Loucy (cell line): ENCODE measurements around the gene FAM13A.

Source experiments
- H2AFZ ChIP-seq: fragments of 200-600 bp; sonication (generic); 2 replicates; pipeline ENCODE4 v1.6.0; 2016; ENCODE audit warnings: antibody characterized with exemption, mild to moderate bottlenecking, low read length, moderate library complexity
- H3F3A ChIP-seq: fragments of 200-600 bp; 2 replicates; pipeline ENCODE4 v1.6.0; 2016; ENCODE audit warnings: antibody characterized with exemption, low read depth, mild to moderate bottlenecking
- H3K27me3 ChIP-seq: fragments of 200-600 bp; sonication (generic); 2 replicates; pipeline ENCODE4 v1.6.1; 2014; ENCODE audit warnings: low read length, mild to moderate bottlenecking; ENCODE audit not compliant: insufficient read depth, poor library complexity, severe bottlenecking
- H3K36me3 ChIP-seq: fragments of 200-600 bp; sonication (generic); 2 replicates; pipeline ENCODE4 v1.6.1; 2016; ENCODE audit warnings: low read length; ENCODE audit not compliant: insufficient read depth
- H3K4me1 ChIP-seq: fragments of 200-600 bp; sonication (generic); 2 replicates; pipeline ENCODE4 v1.5.1; 2014; ENCODE audit warnings: low read length, mild to moderate bottlenecking; ENCODE audit not compliant: insufficient read depth, poor library complexity, severe bottlenecking
- H3K4me2 ChIP-seq: fragments of 200-600 bp; sonication (generic); 2 replicates; pipeline ENCODE4 v1.6.0; 2014; ENCODE audit warnings: antibody characterized with exemption, low read length, low read depth, mild to moderate bottlenecking; ENCODE audit not compliant: poor library complexity, severe bottlenecking
- H3K4me3 ChIP-seq: fragments of 200-600 bp; sonication (generic); 2 replicates; pipeline ENCODE4 v1.5.1; 2014; ENCODE audit warnings: low read length, mild to moderate bottlenecking, mixed read lengths; ENCODE audit not compliant: poor library complexity, severe bottlenecking
- H3K79me2 ChIP-seq: fragments of 200-600 bp; sonication (generic); 2 replicates; pipeline ENCODE4 v1.6.1; 2014; ENCODE audit warnings: low read length; ENCODE audit not compliant: insufficient read depth
- H3K9ac ChIP-seq: fragments of 200-600 bp; sonication (generic); 2 replicates; pipeline ENCODE4 v1.6.0; 2014; ENCODE audit warnings: mild to moderate bottlenecking, low read depth, low read length, moderate library complexity; ENCODE audit not compliant: poor library complexity, severe bottlenecking
- H3K9me2 ChIP-seq: fragments of 200-600 bp; sonication (generic); replicated peaks from 2 replicates; pipeline ENCODE4 v1.6.1; 2016; ENCODE audit warnings: low read depth, low read length, mixed read lengths
- H3K9me3 ChIP-seq: fragments of 200-600 bp; sonication (generic); 2 replicates; pipeline ENCODE4 v1.6.1; 2014; ENCODE audit warnings: mild to moderate bottlenecking, antibody characterized with exemption, low read length, low read depth; ENCODE audit not compliant: insufficient read depth
- H4K20me1 ChIP-seq: fragments of 200-600 bp; sonication (generic); 2 replicates; pipeline ENCODE4 v1.6.0; 2014; ENCODE audit warnings: antibody characterized with exemption, low read length, mild to moderate bottlenecking; ENCODE audit not compliant: insufficient read depth, poor library complexity, severe bottlenecking
- CTCF ChIP-seq: fragments of 200-600 bp; sonication (generic); conservative IDR thresholded peaks from 2 replicates; pipeline ENCODE4 v1.5.1; 2014; ENCODE audit warnings: mild to moderate bottlenecking, antibody characterized with exemption, low read length
- EZH2phosphoT487 ChIP-seq: fragments of 200-600 bp; IDR thresholded peaks from 2 replicates; pipeline ENCODE4 v1.6.1; 2018; ENCODE audit warnings: antibody characterized with exemption, mild to moderate bottlenecking, moderate library complexity, borderline replicate concordance

The FAM13A gene

GRCh38 chr4:88809101-88809500 lies 247.9 kb downstream of the FAM13A start:
- TF ChIP-seq EZH2phosphoT487: no peak
- TF ChIP-seq CTCF: no peak
- H3K9me3 ChIP-seq: no peaks in the 10 kb centered on the region
- H3K4me3 ChIP-seq: no peak overlapping the region
- no peaks in the 10 kb centered on the region for H3K36me3 ChIP-seq
- H3K4me1 ChIP-seq: no peaks in the 10 kb centered on the region
- H3K9ac ChIP-seq: no peak overlapping the region
- H2AFZ ChIP-seq: no peak overlapping the region
- no peaks in the 10 kb centered on the region for H4K20me1 ChIP-seq
- H3K9me2 ChIP-seq: no peaks in the 10 kb centered on the region
- H3F3A ChIP-seq: no peaks in the 10 kb centered on the region
- H3K27me3 ChIP-seq: no peaks in the 10 kb centered on the region
- no peak overlapping the region for H3K4me2 ChIP-seq
- no peaks in the 10 kb centered on the region for H3K79me2 ChIP-seq

GRCh38 chr4:88807499-88807898 lies 249.5 kb downstream of the FAM13A start:
- Histone ChIP-seq H3F3A (no peaks in the 10 kb centered on the region), H3K79me2 (no peaks in the 10 kb centered on the region), H3K27me3 (no peaks in the 10 kb centered on the region), H3K4me2 (no peak overlapping the region), H3K9me2 (no peaks in the 10 kb centered on the region), H3K36me3 (no peaks in the 10 kb centered on the region), H3K9me3 (no peaks in the 10 kb centered on the region), H3K9ac (no peak overlapping the region), H3K4me1 (no peaks in the 10 kb centered on the region), H3K4me3 (no peak overlapping the region), H4K20me1 (no peaks in the 10 kb centered on the region), H2AFZ (no peak overlapping the region)
- TF ChIP-seq CTCF: no peak
- TF ChIP-seq EZH2phosphoT487: no peak

GRCh38 chr4:88804234-88804633 lies 252.8 kb downstream of the FAM13A start:
- no peaks in the 10 kb centered on the region for H3K79me2 ChIP-seq
- no peaks in the 10 kb centered on the region for H4K20me1 ChIP-seq
- no peak overlapping the region for H2AFZ ChIP-seq
- no peaks in the 10 kb centered on the region for H3F3A ChIP-seq
- no peaks in the 10 kb centered on the region for H3K9me3 ChIP-seq
- no peaks in the 10 kb centered on the region for H3K4me1 ChIP-seq
- H3K36me3 ChIP-seq: no peaks in the 10 kb centered on the region
- H3K4me3 ChIP-seq: no peak overlapping the region
- H3K9ac ChIP-seq: no peak overlapping the region
- H3K27me3 ChIP-seq: no peaks in the 10 kb centered on the region
- TF ChIP-seq CTCF (no peak), EZH2phosphoT487 (no peak)
- H3K9me2 ChIP-seq: no peaks in the 10 kb centered on the region
- H3K4me2 ChIP-seq: no peak overlapping the region
